HL-60 (cell line): ENCODE results near the gene GP1BA.

Experiments used
- DNase-seq, 2 experiments: peaks; one replicate each; pipeline ENCODE4 v3.0.0-alpha.2; 2010 to 2020; ENCODE audit warnings: low read depth in 1 of 2, low spot score in 1 of 2
- H3K27ac ChIP-seq: fragments of 250-450 bp; sonication (Bioruptor Pico); replicated peaks from 2 replicates; pipeline ENCODE4 v1.5.1; 2020; ENCODE audit warnings: mild to moderate bottlenecking, moderate library complexity
- H3K27me3 ChIP-seq: fragments of 250-450 bp; sonication (Bioruptor Pico); 2 replicates; pipeline ENCODE4 v1.5.1; 2021; ENCODE audit warnings: mild to moderate bottlenecking, moderate library complexity; ENCODE audit not compliant: insufficient read depth, poor library complexity, severe bottlenecking
- H3K4me3 ChIP-seq: replicated peaks from 2 replicates; pipeline ENCODE4 v1.5.1; 2011; ENCODE audit warnings: mild to moderate bottlenecking, control low read depth, low read length; ENCODE audit not compliant: insufficient read depth
- CTCF ChIP-seq: IDR thresholded peaks from one replicate; pipeline ENCODE4 v1.5.1; 2011; ENCODE audit warnings: low read length, control low read depth, inconsistent platforms; ENCODE audit not compliant: insufficient read depth
- GABPA ChIP-seq: IDR thresholded peaks from 2 replicates; pipeline ENCODE4 v1.6.1; 2012; ENCODE audit warnings: low read depth
- POLR2AphosphoS5 ChIP-seq: IDR thresholded peaks from 2 replicates; pipeline ENCODE4 v1.6.1; 2012; ENCODE audit warnings: low read depth
- REST ChIP-seq: IDR thresholded peaks from 2 replicates; pipeline ENCODE4 v1.6.1; 2012; ENCODE audit warnings: low read depth; ENCODE audit not compliant: insufficient replicate concordance
- SPI1 ChIP-seq: IDR thresholded peaks from 2 replicates; pipeline ENCODE4 v1.6.1; 2012; ENCODE audit warnings: low read depth, mild to moderate bottlenecking, borderline replicate concordance

Gene GP1BA

GRCh38 chr17:4893721-4894560, 38.1 kb upstream of the GP1BA start:
- Histone ChIP-seq H3K27ac (no peak overlapping the region), H3K4me3 (no peak overlapping the region), H3K27me3 (no peaks in the 10 kb centered on the region)
- no peak for TF ChIP-seq REST
- no peak for TF ChIP-seq GABPA
- TF ChIP-seq CTCF = no peak
- TF ChIP-seq POLR2AphosphoS5 = no peak
- TF ChIP-seq SPI1 = no peak
- DNase-seq = no peak

- Histone ChIP-seq H3K4me3 (no peak overlapping the region), H3K27me3 (peaks cover 4% of the 10 kb centered on the region), H3K27ac (no peak overlapping the region)
- no peak for DNase-seq
- TF ChIP-seq REST = no peak
- no peak for TF ChIP-seq GABPA
- no peak for TF ChIP-seq SPI1
- TF ChIP-seq POLR2AphosphoS5 = no peak
- TF ChIP-seq CTCF = no peak
Observed at GRCh38 chr17:4895121-4895520, 37.0 kb upstream of the GP1BA start.

GRCh38 chr17:4895657-4896331, 36.3 kb upstream of the GP1BA start:
- Histone ChIP-seq H3K27me3 (peaks cover 7% of the 10 kb centered on the region), H3K4me3 (no peak overlapping the region), H3K27ac (no peak overlapping the region)
- no peak for DNase-seq
- no peak for TF ChIP-seq SPI1
- TF ChIP-seq REST = no peak
- TF ChIP-seq GABPA = no peak
- no peak for TF ChIP-seq POLR2AphosphoS5
- no peak for TF ChIP-seq CTCF
